Measurements from ENCODE around the gene IL4R.

IL4R gene

GRCh38 chr16:27413956-27414355, 100.2 kb downstream of the IL4R start:
- no peak overlapping the region for H3K4me3 ChIP-seq (ENCODE audit: low read depth, low read length)
- TF ChIP-seq CTCF (IDR thresholded peaks at IDR 0.05; ENCODE audit: control insufficient read depth, extremely low read depth, insufficient read depth) = no peak
- no peak for DNase-seq (ENCODE audit: low read depth)

Measured in LNCaP clone FGC (cell line).